Measurements from ENCODE around the gene SLC36A3. TPM values are rescaled to one million over a fixed set of nuclear protein-coding genes. Genes with fewer than 3 reads are reported as not detected.
"Not testable (repeated sequence)": the region's sequence is repeated elsewhere in the genome, so short reads cannot be mapped to it uniquely, and the experiment has no call there.

Gene SLC36A3
- polyA plus RNA-seq, 1 experiment, result not detected

- no peak overlapping the region for H3K4me3 ChIP-seq (ENCODE audit: low read depth, low read length)
- DNase-seq (ENCODE audit: low read depth, low spot score), result no peak
- no peaks in the 10 kb centered on the region for H3K9me3 ChIP-seq (ENCODE audit: control insufficient read depth, insufficient read depth, low read length)
- CTCF ChIA-PET, result interaction anchor here (1.0 to 2.7 kb wide), 4 partner anchors 11 to 126 kb away, joined by 3 to 8 read pairs (median 4); partner anchors contain the start of gene GM2A
- H3K27ac ChIP-seq (ENCODE audit: low read depth, low read length), result no peak overlapping the region
- POLR2A ChIA-PET, result no interaction called here
- H3K27me3 ChIP-seq (ENCODE audit: control insufficient read depth, insufficient read depth, low read length), result peaks cover 14% of the 10 kb centered on the region
- TF ChIP-seq CTCF (IDR thresholded peaks at IDR 0.05; ENCODE audit: low read depth, low read length), result no peak
Observed at GRCh38 chr5:151240924-151241635, 62.5 kb downstream of the SLC36A3 start.

- CTCF ChIA-PET, result interaction anchor here (0.6 to 2.7 kb wide), 3 partner anchors 68 to 125 kb away, joined by 4 to 8 read pairs (median 4); no protein-coding TSS in a partner anchor
- H3K4me3 ChIP-seq (ENCODE audit: low read depth, low read length); POLR2A ChIA-PET; H3K9me3 ChIP-seq (ENCODE audit: control insufficient read depth, insufficient read depth, low read length); DNase-seq (ENCODE audit: low read depth, low spot score); H3K27ac ChIP-seq (ENCODE audit: low read depth, low read length): not testable (repeated sequence)
- H3K27me3 ChIP-seq (ENCODE audit: control insufficient read depth, insufficient read depth, low read length), result peaks cover 14% of the 10 kb centered on the region
Observed at GRCh38 chr5:151240268-151240835, 63.2 kb downstream of the SLC36A3 start.

GRCh38 chr5:151239237-151239861 lies 64.2 kb downstream of the SLC36A3 start:
- TF ChIP-seq CTCF (IDR thresholded peaks at IDR 0.05; ENCODE audit: low read depth, low read length), result peak; percentile 77
- DNase-seq (ENCODE audit: low read depth, low spot score), result no peak
- POLR2A ChIA-PET, result interaction anchor here (0.8 kb wide), 1 partner anchor 40 kb away, joined by 3 read pairs; no protein-coding TSS in a partner anchor
- CTCF ChIA-PET, result interaction anchor here (0.6 to 2.5 kb wide), 21 partner anchors 9 to 438 kb away, joined by 3 to 28 read pairs (median 4); partner anchors contain the start of genes CCDC69 and GM2A
- Histone ChIP-seq H3K9me3 (ENCODE audit: control insufficient read depth, insufficient read depth, low read length) (no peaks in the 10 kb centered on the region), H3K4me3 (ENCODE audit: low read depth, low read length) (no peak overlapping the region), H3K27me3 (ENCODE audit: control insufficient read depth, insufficient read depth, low read length) (peaks cover 17% of the 10 kb centered on the region), H3K27ac (ENCODE audit: low read depth, low read length) (no peak overlapping the region)

GRCh38 chr5:151238303-151238741 lies 65.2 kb downstream of the SLC36A3 start:
- POLR2A ChIA-PET, result no interaction called here
- no peak overlapping the region for H3K4me3 ChIP-seq (ENCODE audit: low read depth, low read length)

More at GRCh38 chr5:151238303-151238741, 65.2 kb downstream of the SLC36A3 start:
- H3K9me3 ChIP-seq (ENCODE audit: control insufficient read depth, insufficient read depth, low read length), result no peaks in the 10 kb centered on the region
- no peak for DNase-seq (ENCODE audit: low read depth, low spot score)
- CTCF ChIA-PET, result interaction anchor here (0.7 to 2.5 kb wide), 18 partner anchors 8 to 437 kb away, joined by 3 to 28 read pairs (median 4); partner anchors contain the start of genes CCDC69 and GM2A
- peaks cover 20% of the 10 kb centered on the region for H3K27me3 ChIP-seq (ENCODE audit: control insufficient read depth, insufficient read depth, low read length)
- no peak for TF ChIP-seq CTCF (IDR thresholded peaks at IDR 0.05; ENCODE audit: low read depth, low read length)
- H3K27ac ChIP-seq (ENCODE audit: low read depth, low read length), result no peak overlapping the region
